NCI-H1105 (cell line): ENCODE data around the gene RIMKLA.

Source experiments
- DNase-seq: peaks from one replicate; lab custom pipeline; 2025; lab: John Stamatoyannopoulos, UW

Gene RIMKLA

GRCh38 chr1:42372796-42373195 is 7.8 kb upstream of the RIMKLA start:
- no peak for DNase-seq

DNA sequence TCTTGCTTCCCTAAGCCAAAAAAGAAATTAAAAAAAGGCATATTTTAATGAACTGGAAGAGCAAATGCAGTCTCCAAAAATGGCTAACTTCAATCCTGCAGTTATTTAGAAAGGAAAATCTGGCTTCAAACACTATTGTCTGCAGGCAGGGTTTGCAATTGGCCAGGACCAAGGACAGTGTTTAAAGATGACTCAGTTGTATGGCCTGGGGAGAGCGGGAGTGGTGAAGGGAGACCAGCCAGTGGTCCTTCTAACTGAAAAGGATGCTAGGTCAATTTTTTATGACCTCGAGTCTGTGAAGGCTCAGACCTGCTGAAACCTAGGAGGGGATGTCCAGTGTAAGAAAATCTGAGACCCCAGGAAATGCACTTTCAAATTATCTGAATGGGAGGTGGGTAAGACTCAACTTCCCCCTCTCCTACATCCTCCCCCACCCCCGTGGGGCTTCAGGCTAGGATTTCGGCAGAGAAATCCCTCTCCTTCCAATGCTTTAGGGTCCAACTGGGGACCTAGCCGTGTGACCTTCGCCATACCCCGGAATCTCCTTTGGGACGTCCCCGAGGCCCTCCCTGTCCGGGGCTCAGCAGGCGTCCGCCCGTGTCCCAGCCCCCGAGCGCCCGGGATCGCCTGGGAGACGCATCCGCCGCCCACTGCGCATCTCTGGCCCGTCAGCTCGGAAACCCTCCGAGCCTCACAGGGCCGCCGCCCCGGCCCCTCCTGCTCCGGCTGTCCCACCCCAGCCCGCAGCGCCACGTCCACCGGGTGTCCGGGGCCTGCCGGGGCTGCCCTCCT is 602 bp upstream of the RIMKLA start:
- peak; percentile 62 for DNase-seq

DNA sequence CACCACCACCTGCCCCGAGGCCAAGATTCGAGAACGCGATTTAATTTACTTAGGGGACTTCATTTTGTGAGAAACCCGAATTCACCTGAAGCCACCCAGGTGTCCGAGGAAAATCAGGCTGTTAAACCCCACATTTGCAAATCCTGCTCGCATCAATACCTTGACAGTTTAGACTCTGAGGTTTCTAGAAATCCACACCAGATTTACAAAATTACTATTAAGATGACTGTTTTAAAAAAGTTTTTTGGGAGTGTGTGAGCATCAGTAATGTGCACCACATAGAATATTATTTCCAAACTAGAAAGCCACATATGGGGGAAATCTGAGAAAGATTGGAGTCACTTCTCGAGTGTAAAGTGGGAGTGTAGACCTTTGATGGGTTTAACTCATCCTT is 685 bp downstream of the RIMKLA start:
- DNase-seq = no peak

- no peak for DNase-seq
These were observed 4.7 kb downstream of the RIMKLA start for GRCh38 chr1:42385283-42385682.

DNA sequence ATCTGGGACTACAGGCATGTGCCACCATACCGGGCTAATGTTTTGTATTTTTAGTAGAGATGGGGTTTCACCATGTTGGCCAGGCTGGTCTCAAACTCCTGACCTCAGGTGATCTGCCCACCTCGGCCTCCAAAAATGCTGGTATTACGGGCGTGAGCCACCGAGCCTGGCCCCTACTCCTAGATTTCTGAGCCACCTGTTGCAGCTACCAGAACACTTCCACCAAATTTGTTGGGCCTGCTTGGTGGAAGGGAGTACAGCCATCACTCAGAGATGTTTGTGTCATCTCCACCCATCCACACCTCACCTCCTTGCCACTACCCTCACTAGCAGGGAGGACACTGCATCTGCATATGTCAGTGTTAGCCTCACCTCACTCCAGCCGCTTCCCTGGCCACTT is 5.5 kb downstream of the RIMKLA start:
- DNase-seq = no peak

GRCh38 chr1:42392255-42392654 is 11.7 kb downstream of the RIMKLA start:
- DNase-seq = peak; percentile 61

GRCh38 chr1:42392967-42393848 is 12.6 kb downstream of the RIMKLA start:
- DNase-seq = no peak

DNA sequence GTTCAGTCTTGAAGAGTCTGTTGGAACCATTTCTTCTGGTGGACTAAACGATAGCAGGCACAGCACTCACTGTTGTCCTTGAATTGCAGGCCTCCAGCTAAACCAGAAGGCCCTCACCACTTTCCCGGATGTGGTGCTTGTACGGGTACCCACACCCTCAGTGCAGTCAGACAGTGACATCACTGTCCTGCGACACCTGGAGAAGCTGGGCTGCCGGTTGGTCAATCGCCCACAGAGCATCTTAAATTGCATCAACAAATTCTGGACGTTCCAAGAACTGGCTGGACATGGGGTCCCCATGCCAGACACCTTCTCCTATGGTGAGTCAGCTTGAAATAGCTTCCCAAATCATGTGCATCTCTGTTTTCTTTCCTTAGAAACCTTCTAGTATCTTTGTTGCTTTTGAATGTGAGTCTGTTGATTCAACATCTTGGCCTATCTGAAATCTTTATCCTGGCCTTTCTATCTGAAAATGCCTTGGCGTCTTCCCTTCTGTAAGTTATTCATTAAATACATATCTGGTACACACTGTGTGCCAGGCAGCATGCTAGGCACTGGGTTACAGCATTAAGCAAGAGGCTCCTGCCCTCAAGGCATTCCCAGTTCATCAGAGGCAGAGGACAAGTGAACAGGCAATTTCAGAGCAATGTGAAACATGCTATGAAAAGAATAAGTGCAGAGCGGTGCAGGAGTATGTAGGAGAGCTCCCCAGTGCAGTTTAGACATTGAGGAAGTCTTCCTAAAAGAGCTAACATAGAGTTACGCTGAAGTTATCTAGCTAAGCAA is 18.9 kb downstream of the RIMKLA start:
- no peak for DNase-seq

GRCh38 chr1:42403880-42404400 is 23.3 kb downstream of the RIMKLA start:
- no peak for DNase-seq

DNA sequence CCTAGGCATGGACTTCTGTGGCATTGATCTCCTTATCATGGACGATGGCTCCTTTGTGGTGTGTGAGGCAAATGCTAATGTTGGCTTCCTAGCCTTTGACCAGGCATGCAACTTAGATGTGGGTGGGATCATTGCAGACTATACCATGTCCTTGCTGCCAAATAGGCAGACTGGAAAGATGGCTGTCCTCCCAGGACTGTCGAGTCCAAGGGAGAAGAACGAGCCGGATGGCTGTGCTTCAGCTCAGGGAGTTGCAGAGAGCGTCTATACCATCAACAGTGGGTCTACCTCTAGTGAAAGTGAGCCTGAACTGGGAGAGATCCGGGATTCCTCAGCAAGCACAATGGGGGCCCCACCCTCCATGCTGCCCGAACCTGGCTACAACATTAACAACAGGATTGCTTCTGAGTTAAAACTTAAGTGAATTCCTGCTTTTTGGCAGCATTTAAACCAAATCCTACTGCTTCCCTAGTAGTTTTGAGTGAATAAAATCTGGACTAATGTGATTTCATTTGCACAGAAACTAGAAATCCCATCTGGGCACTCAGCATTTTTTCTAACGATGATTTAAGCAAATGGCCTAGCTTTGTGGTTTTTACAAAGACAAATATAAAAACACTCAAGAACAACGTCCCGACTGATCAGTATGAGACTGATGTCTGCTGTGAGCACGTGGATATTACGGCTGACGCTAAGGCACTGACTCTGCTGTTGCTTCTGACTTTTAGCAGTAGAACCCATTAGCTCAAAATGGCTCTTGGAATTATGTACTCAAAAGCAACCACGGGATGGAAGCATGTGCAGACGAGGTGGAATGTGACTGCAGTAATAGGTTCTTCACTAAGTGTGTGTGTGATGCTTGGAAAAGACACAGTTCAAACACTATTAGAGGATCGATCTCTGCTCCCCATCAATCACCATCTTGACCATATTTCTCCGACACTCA is 34.2 kb downstream of the RIMKLA start:
- no peak for DNase-seq

- DNase-seq = no peak
These were observed 36.6 kb downstream of the RIMKLA start for GRCh38 chr1:42417166-42417565.

DNA sequence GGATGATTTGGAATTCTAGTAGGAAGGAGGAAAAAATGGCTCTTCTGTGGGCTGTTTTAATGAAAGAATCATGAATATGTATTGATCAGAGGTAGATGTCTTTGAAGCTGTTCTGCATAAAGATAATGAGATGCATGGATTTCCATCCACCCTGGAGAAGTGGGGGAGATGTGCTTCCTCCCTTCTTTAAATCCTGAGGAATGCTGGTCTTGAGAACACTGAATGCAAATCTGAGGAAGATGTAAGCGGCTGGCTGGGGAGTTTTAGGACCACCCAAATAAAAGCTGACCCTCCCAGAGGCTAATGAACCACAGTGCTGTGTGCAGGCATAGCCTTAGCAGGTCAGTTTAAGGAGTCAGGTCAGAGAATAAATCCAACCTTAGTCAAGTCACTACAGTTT is 37.9 kb downstream of the RIMKLA start:
- no peak for DNase-seq

DNA sequence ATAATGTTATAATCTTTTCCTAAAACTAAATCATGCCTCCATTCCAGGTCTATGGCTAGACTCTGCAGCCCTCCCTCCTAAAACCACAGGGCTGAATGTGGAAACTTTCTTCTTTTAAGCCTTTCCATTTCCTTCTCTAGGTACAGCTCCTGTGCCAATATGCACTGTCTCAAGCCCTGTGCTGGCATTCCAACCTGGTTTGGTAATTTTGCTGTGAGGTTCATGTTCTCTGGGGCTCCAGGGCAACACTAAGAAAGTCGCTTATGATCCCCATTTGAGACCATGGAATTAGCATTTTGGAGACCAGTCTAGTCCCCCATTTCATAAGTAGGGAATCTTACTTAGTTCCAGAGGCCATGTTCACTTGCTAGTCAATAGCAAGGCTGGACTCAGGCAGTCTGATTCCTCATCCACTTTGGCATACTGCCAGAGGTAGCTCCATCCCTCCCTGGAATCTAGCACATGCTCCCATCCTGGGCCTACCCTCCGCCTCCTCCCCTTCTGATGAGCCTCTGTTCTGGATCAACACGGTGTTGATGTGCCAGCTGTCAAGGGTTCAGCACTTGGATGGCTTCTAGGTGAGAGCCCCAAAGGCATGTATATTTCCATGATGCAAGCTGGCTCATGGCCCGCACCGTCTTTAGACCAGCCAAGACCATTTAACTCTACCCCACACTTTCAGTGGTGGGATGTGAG is 38.7 kb downstream of the RIMKLA start:
- DNase-seq = peak; percentile 25

- no peak for DNase-seq
These were observed 39.5 kb downstream of the RIMKLA start for GRCh38 chr1:42420121-42420520.

GRCh38 chr1:42420911-42421585 is 40.5 kb downstream of the RIMKLA start:
- peak; percentile 98 for DNase-seq

DNA sequence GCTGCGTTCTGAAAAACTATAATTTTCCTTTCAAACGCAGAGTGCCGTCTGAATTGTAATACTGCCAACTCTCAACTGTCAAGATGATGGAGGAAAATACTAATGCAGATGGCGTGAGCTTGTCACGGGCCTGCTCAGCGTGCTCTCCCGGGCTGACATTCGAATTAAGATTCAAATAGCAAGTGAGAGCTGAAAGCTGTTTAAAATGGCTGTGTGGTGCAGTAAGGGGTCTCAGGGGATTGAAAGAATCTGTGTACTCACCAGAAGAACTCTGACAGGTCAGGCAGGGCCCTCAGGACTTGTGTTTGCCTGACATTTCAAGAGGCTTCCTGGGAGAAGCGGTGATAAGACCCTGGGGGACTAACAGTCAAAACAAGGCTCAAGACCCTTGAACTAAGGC is 42.1 kb downstream of the RIMKLA start:
- DNase-seq = peak; percentile 47

- no peak for DNase-seq
These were observed 43.1 kb downstream of the RIMKLA start for GRCh38 chr1:42423681-42424080.

DNA sequence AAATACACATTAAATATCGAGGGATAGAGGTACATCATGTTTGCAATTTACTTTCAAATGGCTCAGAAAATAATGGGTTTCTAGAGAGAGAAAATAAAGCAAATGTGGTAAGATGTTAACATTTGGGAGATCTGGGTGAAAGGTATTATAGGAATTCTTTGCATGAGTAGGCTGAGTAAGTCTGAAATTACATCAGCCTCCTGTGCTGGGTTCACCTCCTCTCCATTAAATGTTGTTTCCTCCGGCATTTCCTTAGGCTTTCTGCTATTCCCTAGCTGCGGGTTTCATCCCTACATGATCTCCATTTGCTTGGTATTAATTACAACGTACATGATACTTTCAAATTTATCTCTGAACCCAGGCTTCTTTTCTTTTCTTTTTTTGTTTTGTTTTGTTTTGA is 43.6 kb downstream of the RIMKLA start:
- DNase-seq = no peak

DNA sequence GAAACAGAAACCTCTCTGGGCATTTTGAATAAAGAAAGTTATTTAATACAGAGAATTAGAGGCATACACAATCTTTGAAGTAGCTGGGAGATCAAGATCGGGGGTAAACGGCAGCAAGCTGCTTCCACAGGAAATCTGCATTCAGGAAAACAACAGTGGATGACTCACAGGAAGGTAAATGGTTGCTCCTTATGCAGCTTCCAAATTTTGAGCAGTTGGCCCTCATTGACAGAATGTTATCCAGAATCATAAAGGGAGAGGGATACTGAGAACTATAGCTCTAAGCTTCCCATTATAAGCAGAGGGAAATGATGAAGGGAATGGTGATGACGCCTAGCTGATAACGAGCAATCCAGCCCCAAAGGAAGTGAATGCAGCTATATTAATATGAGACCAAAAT is 46.6 kb downstream of the RIMKLA start:
- DNase-seq = no peak

DNA sequence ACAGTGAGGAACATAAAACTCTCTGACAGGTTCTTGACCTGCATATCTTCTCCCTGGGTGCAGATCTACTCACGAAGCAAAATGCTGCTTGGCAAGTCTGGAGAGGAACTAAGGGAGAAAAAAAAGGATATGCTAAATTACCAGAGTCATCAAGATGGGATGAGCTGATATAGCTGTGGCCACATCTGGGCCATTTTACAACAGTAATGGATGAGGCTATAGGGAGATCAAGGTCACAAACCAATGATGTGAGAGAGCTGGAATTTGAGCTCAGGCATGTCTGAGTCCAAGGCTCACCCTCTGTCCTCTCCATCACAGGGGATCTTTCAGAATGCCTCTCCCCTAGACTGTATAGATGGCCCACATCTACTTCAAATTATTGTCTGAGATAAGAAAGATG is 49.0 kb downstream of the RIMKLA start:
- DNase-seq = no peak
